ENCODE results near the gene KCNQ5. TPM values are rescaled to one million over a fixed set of nuclear protein-coding genes. Genes with fewer than 3 reads are reported as not detected.

The KCNQ5 gene
- total RNA-seq, 2 donors from 2014 or later: 0.22 to 0.56 TPM

DNA sequence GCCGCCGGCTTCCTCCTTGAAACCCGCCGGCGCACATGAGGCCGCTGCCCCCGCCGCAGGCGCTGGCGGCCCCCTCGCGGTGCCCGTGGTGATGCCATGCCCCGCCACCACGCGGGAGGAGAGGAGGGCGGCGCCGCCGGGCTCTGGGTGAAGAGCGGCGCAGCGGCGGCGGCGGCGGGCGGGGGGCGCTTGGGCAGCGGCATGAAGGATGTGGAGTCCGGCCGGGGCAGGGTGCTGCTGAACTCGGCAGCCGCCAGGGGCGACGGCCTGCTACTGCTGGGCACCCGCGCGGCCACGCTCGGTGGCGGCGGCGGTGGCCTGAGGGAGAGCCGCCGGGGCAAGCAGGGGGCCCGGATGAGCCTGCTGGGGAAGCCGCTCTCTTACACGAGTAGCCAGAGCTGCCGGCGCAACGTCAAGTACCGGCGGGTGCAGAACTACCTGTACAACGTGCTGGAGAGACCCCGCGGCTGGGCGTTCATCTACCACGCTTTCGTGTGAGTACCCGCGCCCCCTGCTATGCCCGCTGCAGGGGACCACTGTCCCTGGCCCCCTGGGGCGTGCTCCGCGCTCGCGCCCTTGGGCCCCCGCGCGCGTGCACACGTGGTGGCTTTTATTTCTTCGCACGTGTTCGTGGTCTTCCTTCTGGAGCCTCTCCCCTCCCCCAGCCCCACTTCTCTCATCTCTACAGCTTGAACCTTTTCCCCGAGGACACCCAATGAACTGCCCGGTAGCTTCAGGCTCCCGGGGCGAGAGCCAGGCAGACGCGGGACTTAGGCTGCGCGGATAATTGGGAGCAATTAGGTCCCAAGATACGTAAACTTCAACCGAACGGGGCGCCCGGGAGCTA lies 453 bp downstream of the KCNQ5 start:
- peak overlapping the region in 1 of 2 donors; percentile 39 for H3K9ac ChIP-seq (ENCODE audit: low read depth in 2 of 2, low read length in 2 of 2)

GRCh38 chr6:72623808-72624207 lies 1.9 kb downstream of the KCNQ5 start:
- H3K36me3 ChIP-seq: no peaks in the 10 kb centered on the region
- TF ChIP-seq, protein P1, sequence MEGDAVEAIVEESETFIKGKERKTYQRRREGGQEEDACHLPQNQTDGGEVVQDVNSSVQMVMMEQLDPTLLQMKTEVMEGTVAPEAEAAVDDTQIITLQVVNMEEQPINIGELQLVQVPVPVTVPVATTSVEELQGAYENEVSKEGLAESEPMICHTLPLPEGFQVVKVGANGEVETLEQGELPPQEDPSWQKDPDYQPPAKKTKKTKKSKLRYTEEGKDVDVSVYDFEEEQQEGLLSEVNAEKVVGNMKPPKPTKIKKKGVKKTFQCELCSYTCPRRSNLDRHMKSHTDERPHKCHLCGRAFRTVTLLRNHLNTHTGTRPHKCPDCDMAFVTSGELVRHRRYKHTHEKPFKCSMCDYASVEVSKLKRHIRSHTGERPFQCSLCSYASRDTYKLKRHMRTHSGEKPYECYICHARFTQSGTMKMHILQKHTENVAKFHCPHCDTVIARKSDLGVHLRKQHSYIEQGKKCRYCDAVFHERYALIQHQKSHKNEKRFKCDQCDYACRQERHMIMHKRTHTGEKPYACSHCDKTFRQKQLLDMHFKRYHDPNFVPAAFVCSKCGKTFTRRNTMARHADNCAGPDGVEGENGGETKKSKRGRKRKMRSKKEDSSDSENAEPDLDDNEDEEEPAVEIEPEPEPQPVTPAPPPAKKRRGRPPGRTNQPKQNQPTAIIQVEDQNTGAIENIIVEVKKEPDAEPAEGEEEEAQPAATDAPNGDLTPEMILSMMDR (IDR thresholded peaks at IDR 0.05): no peak
- H3K9me3 ChIP-seq: no peaks in the 10 kb centered on the region
- H3K4me3 ChIP-seq: no peak overlapping the region
- no peak overlapping the region for H3K27ac ChIP-seq
- no peak for DNase-seq
- no peaks in the 10 kb centered on the region for H3K4me1 ChIP-seq
- no peak overlapping the region for H3K9ac ChIP-seq (ENCODE audit: low read depth in 2 of 2, low read length in 2 of 2)
- peaks cover 37% of the 10 kb centered on the region for H3K27me3 ChIP-seq
- intact Hi-C loops (cut with DNase I): no loop called here

More for the DNA sequence above, 453 bp downstream of the KCNQ5 start:
- H3K4me3 ChIP-seq: peak overlapping the region; percentile 35
- H3K27ac ChIP-seq: no peak overlapping the region
- intact Hi-C loops (cut with DNase I): no loop called here
- H3K4me1 ChIP-seq: no peaks in the 10 kb centered on the region
- H3K36me3 ChIP-seq: no peaks in the 10 kb centered on the region
- TF ChIP-seq, protein P1 (IDR thresholded peaks at IDR 0.05): no peak
- no peaks in the 10 kb centered on the region for H3K9me3 ChIP-seq
- peaks cover 37% of the 10 kb centered on the region for H3K27me3 ChIP-seq
- DNase-seq: peak; percentile 17

GRCh38 chr6:72624557-72625160 lies 2.8 kb downstream of the KCNQ5 start:
- DNase-seq: no peak
- no peak overlapping the region for H3K4me3 ChIP-seq
- intact Hi-C loops (cut with DNase I): no loop called here
- no peak overlapping the region for H3K9ac ChIP-seq (ENCODE audit: low read depth in 2 of 2, low read length in 2 of 2)
- no peaks in the 10 kb centered on the region for H3K9me3 ChIP-seq
- TF ChIP-seq, protein P1 (IDR thresholded peaks at IDR 0.05): peak; percentile 31
- H3K36me3 ChIP-seq: no peaks in the 10 kb centered on the region
- no peaks in the 10 kb centered on the region for H3K4me1 ChIP-seq
- H3K27ac ChIP-seq: no peak overlapping the region
- peaks cover 37% of the 10 kb centered on the region for H3K27me3 ChIP-seq

DNA sequence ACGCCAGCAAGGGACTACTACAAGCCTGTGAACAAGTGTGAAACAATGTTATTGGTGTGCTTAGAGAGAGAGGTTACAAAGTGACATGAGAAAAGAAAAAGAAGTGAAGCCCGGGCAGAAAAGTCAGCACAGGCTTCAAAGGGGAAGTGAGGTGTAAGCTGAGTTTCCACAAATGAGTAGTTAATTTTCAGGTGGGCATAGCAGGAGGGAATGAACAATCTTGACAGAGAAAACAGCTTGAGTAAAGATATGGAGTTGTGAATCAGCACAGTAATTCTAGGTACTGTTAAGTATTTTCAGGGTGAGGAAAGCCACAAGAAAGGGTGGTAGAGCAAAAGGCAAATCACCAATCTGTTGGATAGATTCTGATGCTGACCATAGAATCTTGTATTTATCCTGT lies 4.3 kb downstream of the KCNQ5 start:
- Histone ChIP-seq H3K36me3 (no peaks in the 10 kb centered on the region), H3K27ac (no peak overlapping the region), H3K4me3 (no peak overlapping the region), H3K27me3 (peaks cover 32% of the 10 kb centered on the region), H3K9ac (ENCODE audit: low read depth in 2 of 2, low read length in 2 of 2) (no peak overlapping the region), H3K4me1 (no peaks in the 10 kb centered on the region), H3K9me3 (no peaks in the 10 kb centered on the region)
- TF ChIP-seq, protein P1 (IDR thresholded peaks at IDR 0.05): no peak
- DNase-seq: no peak
- intact Hi-C loops (cut with DNase I): no loop called here

GRCh38 chr6:72627539-72627938 lies 5.7 kb downstream of the KCNQ5 start:
- DNase-seq: no peak
- Histone ChIP-seq H3K36me3 (no peaks in the 10 kb centered on the region), H3K27me3 (peaks cover 18% of the 10 kb centered on the region), H3K4me1 (no peaks in the 10 kb centered on the region), H3K27ac (no peak overlapping the region), H3K4me3 (no peak overlapping the region), H3K9ac (ENCODE audit: low read depth in 2 of 2, low read length in 2 of 2) (no peak overlapping the region), H3K9me3 (no peaks in the 10 kb centered on the region)
- TF ChIP-seq, protein P1 (IDR thresholded peaks at IDR 0.05): no peak
- intact Hi-C loops (cut with DNase I): no loop called here
